Suprapubic skin (tissue), 3 donors: ENCODE results near the gene B4GALT5.

ENCODE experiments used
- CTCF ChIP-seq, 2 donors: fragments of 200-600 bp in 1 of 2; fragments of 450-650 bp in 1 of 2; sonication (generic) in 1 of 2; IDR thresholded peaks; one replicate each; pipeline ENCODE4 v1.5.1; 2016 to 2019; ENCODE audit warnings: antibody characterized with exemption in 2 of 2, mild to moderate bottlenecking in 1 of 2, moderate library complexity in 1 of 2
- POLR2AphosphoS5 ChIP-seq, 3 donors: sonication (generic); formaldehyde crosslinking; IDR thresholded peaks; one replicate each; pipeline ENCODE4 v1.6.1; 2017; ENCODE audit warnings: antibody characterized with exemption in 3 of 3

GRCh38 chr20:49687595-49688567 lies 25.8 kb downstream of the B4GALT5 start:
- no peak for TF ChIP-seq CTCF (IDR thresholded peaks at IDR 0.05)
- TF ChIP-seq POLR2AphosphoS5 (IDR thresholded peaks at IDR 0.05): no peak
